AG04450 (cell line): ENCODE results near the gene FGB. TPM values are rescaled to one million over a fixed set of nuclear protein-coding genes. Genes with fewer than 3 reads are reported as not detected.

Source experiments
- CTCF ChIA-PET: fragments of 300-600, 350-600 bp; formaldehyde crosslinking; extraction: SDS; loops from one replicate; lab custom pipeline; 2022; ENCODE audit warnings: antibody characterized with exemption, inconsistent platforms; lab: Charles Lee
- POLR2A ChIA-PET: fragments of 350-600 bp; formaldehyde crosslinking; extraction: SDS; loops from one replicate; lab custom pipeline; 2021; ENCODE audit warnings: antibody characterized with exemption, inconsistent platforms; lab: Yijun Ruan, JAX
- DNase-seq: peaks from one replicate; pipeline ENCODE4 v3.0.0-alpha.2; 2011; ENCODE audit warnings: low read depth, low spot score
- H3K27ac ChIP-seq: one replicate; pipeline ENCODE4 v1.5.1; 2012; ENCODE audit warnings: low read depth, low read length, control low read depth
- H3K27me3 ChIP-seq: one replicate; pipeline ENCODE4 v1.6.0; 2012; ENCODE audit warnings: low read length; ENCODE audit not compliant: control insufficient read depth, insufficient read depth
- H3K4me3 ChIP-seq: 2 replicates; pipeline ENCODE4 v1.5.1; 2011; ENCODE audit warnings: mild to moderate bottlenecking, low read depth, low read length, control low read depth
- H3K9me3 ChIP-seq: 2 replicates; pipeline ENCODE4 v1.5.1; 2012; ENCODE audit warnings: low read length; ENCODE audit not compliant: control insufficient read depth, insufficient read depth
- polyA plus RNA-seq: library from polyadenylated mRNA; depleted of rRNA; stranded (reverse); fragments of >200 nt; gene quantifications from 2 replicates; pipeline ENCODE4 v1.2.3, GENCODE V29; 2011
- TF ChIP-seq, protein P1 (sequence below): IDR thresholded peaks from 2 replicates; pipeline ENCODE4 v1.5.1; 2011; ENCODE audit warnings: low read depth, low read length, control low read depth, inconsistent platforms

The FGB gene
- polyA plus RNA-seq, 1 experiment, result 0.17 TPM

GRCh38 chr4:154526151-154526550 lies 36.7 kb upstream of the FGB start:
- CTCF ChIA-PET, result no interaction called here

DNA sequence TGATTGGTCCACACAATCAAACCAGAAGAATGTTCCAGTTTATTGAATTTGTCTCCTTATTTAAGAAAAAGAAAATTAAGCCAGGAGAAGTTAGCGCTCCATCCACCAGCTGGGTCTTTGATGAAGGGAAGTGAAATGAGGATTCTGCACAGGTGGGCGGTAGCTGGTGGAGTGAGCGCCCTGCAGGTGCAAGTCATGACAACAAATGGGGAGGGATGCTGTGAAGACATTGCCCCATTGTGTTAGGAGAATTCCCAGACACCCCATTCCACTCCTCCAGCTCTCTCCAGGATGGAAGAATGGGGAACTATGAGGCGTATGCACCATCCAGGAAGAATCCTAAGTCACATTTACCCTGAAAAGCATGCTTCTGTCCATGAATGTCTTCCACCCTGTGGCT lies 35.5 kb upstream of the FGB start:
- no peaks in the 10 kb centered on the region for H3K27me3 ChIP-seq
- ChIA-PET CTCF (no interaction called here), POLR2A (no interaction called here)
- no peaks in the 10 kb centered on the region for H3K9me3 ChIP-seq
- no peak for DNase-seq
- H3K4me3 ChIP-seq, result no peak overlapping the region
- no peak overlapping the region for H3K27ac ChIP-seq
- TF ChIP-seq, protein P1, sequence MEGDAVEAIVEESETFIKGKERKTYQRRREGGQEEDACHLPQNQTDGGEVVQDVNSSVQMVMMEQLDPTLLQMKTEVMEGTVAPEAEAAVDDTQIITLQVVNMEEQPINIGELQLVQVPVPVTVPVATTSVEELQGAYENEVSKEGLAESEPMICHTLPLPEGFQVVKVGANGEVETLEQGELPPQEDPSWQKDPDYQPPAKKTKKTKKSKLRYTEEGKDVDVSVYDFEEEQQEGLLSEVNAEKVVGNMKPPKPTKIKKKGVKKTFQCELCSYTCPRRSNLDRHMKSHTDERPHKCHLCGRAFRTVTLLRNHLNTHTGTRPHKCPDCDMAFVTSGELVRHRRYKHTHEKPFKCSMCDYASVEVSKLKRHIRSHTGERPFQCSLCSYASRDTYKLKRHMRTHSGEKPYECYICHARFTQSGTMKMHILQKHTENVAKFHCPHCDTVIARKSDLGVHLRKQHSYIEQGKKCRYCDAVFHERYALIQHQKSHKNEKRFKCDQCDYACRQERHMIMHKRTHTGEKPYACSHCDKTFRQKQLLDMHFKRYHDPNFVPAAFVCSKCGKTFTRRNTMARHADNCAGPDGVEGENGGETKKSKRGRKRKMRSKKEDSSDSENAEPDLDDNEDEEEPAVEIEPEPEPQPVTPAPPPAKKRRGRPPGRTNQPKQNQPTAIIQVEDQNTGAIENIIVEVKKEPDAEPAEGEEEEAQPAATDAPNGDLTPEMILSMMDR, result no peak

More at GRCh38 chr4:154526151-154526550, 36.7 kb upstream of the FGB start:
- no peaks in the 10 kb centered on the region for H3K9me3 ChIP-seq
- H3K27ac ChIP-seq, result no peak overlapping the region
- POLR2A ChIA-PET, result no interaction called here
- DNase-seq, result no peak
- TF ChIP-seq, protein P1, result no peak
- H3K4me3 ChIP-seq, result no peak overlapping the region
- no peaks in the 10 kb centered on the region for H3K27me3 ChIP-seq

GRCh38 chr4:154528869-154529268 lies 33.9 kb upstream of the FGB start:
- no peak overlapping the region for H3K27ac ChIP-seq
- H3K27me3 ChIP-seq, result no peaks in the 10 kb centered on the region
- POLR2A ChIA-PET, result no interaction called here
- CTCF ChIA-PET, result interaction anchor here (2.2 kb wide), 1 partner anchor 23 kb away, joined by 8 read pairs; no protein-coding TSS in a partner anchor
- no peak for DNase-seq
- TF ChIP-seq, protein P1, result no peak
- no peak overlapping the region for H3K4me3 ChIP-seq
- no peaks in the 10 kb centered on the region for H3K9me3 ChIP-seq

GRCh38 chr4:154529728-154530519 lies 32.9 kb upstream of the FGB start:
- Histone ChIP-seq H3K27me3 (no peaks in the 10 kb centered on the region), H3K27ac (no peak overlapping the region), H3K9me3 (no peaks in the 10 kb centered on the region), H3K4me3 (no peak overlapping the region)
- no peak for DNase-seq
- ChIA-PET POLR2A (no interaction called here), CTCF (interaction anchor here (2.2 to 3.9 kb wide), 2 partner anchors 22 to 29 kb away, joined by 8 to 12 read pairs; no protein-coding TSS in a partner anchor)
- TF ChIP-seq, protein P1, result no peak

GRCh38 chr4:154534296-154534695 lies 28.5 kb upstream of the FGB start:
- Histone ChIP-seq H3K27ac (no peak overlapping the region), H3K9me3 (no peaks in the 10 kb centered on the region), H3K4me3 (no peak overlapping the region), H3K27me3 (no peaks in the 10 kb centered on the region)
- DNase-seq, result no peak
- ChIA-PET CTCF (no interaction called here), POLR2A (no interaction called here)
- TF ChIP-seq, protein P1, result no peak
